Measurements from ENCODE around the gene WASF2.
"Not testable (repeated sequence)": the region's sequence is repeated elsewhere in the genome, so short reads cannot be mapped to it uniquely, and the experiment has no call there.

WASF2 gene

DNA sequence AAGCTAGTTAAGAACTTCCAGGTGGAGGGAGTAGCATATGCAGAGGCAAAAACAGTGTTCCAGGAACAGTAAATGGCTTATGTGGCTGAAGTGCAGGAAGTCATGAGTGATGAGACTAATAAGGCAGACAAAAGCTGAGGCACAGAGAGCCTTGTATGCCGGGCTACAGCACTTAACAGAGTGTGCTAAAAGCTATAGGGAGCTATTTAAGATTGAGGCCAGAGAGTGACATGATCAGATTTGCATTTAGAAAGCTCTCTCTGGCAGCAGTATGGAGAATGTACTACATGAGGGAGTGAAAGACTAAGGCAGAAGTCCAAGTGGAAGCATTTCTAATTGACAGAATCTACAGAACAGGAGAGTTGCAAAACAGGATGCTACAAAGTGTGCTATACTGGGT lies 38.6 kb downstream of the WASF2 start:
- no peak for DNase-seq (ENCODE audit: low read depth)

DNA sequence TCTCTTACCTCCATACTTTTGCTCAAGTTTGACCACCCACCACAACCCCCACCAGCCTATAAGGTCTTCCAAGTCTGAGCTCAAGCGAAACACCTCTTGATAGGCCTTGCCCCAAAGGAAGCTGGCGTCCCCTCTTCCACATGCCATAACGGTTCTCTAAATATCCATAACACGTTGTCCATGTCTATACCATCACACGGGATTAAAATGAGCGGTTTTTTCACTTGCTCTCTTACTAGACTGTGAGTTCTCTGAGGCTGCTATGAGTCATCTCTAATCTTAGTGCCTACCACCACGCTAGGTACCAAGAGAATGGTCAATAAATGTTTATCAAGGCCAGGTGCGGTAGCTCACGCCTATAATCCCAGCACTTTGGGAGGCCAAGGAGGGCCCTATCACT lies 41.0 kb downstream of the WASF2 start:
- no peak for DNase-seq (ENCODE audit: low read depth)

DNA sequence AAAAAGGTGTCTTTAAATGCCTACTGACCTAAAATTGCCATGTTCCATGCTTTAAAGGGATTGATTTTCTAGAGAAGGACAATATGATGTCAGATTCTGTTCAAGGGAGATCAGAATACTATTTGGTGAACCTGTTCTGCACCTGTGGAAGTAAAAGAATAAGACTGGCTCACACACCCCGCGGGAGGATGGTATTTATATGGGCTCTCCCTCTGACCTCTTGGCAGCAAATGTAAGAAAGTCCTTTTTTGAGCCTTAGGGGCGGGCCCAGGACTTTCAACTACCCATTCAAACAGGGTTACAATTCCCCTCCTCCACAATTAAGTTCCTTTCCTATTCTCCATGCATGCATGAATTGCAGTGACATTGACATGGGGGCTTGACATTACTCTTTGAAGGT lies 42.1 kb downstream of the WASF2 start:
- DNase-seq (ENCODE audit: low read depth), result no peak

DNA sequence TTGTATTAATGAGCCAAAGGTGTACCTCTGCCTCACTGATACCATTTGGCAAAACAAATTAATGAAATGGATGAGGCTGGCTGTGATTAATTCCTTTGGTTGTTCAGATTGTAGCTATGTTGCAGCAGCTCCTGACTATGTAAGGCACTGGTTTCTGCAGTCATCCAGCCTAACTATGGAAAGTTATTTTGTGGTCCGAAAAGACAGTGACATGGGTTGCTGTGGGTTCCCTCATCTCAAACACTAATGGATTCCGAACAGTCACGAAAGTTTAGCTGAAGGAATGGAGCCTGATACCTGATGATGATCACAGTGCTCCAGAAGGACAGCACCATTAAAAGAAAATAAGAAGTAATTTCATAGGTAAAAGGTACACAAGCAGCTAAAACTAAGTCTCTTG lies 42.6 kb downstream of the WASF2 start:
- DNase-seq (ENCODE audit: low read depth), result no peak

- DNase-seq (ENCODE audit: low read depth), result no peak
Measured at GRCh38 chr1:27446496-27447020, 43.4 kb downstream of the WASF2 start.

GRCh38 chr1:27445177-27445936 lies 44.6 kb downstream of the WASF2 start:
- DNase-seq (ENCODE audit: low read depth), result no peak

GRCh38 chr1:27444632-27445031 lies 45.3 kb downstream of the WASF2 start:
- DNase-seq (ENCODE audit: low read depth), result no peak

GRCh38 chr1:27439150-27439549 lies 50.8 kb downstream of the WASF2 start:
- DNase-seq (ENCODE audit: low read depth), result no peak

GRCh38 chr1:27438621-27439061 lies 51.3 kb downstream of the WASF2 start:
- no peak for DNase-seq (ENCODE audit: low read depth)

DNA sequence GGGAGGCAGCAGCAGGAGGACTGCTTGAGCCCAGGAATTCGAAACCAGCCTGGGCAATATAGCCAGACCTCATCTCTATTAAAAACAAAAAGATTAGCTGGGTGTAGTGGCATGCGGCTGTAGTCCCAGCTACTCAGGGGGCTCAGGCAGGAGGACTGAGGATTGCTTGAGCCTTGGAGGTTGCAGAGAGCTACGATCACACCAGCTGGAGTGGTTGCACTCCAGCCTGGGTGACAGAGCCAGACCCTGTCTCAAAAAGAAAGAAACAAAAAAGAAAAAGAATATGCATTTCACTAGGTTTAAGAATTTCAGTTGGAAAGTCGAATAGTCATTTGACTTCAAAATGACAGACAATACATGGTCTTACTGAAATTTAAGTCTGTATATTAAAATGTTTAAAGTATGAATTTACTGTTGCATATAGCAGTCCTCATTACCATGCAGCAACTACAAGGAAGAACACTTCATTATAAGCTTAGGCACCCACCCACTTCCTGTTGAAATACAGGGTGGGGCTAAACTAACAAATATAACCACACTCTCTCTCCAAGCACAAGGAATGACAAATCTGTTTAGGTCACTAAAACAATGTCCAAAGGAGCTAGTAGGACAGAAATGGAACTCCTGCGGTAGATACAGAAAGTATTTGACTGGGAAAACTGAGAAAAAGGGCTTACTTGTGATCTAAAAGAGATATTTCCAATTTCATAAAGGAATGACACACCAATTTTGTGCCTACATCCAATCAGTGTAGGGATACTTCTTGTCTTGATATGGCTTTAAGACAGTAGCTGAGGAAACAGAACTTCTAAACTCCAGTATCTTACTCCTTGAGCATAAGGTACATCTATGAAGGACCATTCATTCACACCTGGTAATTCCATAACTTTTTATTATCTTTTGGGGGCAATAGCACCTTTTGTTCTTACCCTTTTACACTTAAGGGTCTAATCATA lies 53.5 kb downstream of the WASF2 start:
- DNase-seq (ENCODE audit: low read depth), result no peak

DNA sequence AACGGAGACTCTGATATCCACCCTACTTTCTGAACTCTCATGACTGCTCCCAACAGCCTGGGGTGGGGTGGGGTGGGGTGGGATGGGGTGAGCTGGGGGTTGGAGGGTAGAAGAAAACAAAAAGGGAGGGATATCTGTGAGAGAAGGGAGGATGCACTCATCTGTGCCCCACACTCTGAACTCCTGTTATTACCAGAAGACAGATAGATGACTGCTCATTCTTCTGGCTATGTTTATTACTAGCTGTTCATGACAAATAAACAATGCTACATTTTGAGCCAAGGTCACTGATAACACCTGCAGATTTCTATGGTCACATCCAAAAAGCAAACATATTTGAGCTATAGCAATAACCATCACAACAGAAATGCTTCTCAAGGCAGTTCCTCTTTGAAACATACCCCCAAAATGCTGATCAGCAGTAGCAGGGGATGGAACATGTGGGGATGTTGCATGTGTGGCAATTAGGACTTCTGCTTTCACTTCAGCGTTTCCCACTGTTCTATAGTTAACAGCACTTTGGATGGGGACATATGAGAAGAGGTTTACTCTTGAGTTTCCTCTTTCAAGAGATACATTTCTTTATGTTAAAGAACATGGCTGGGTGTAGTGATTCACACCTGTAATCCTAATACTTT lies 54.3 kb downstream of the WASF2 start:
- DNase-seq (ENCODE audit: low read depth), result no peak

GRCh38 chr1:27433706-27434105 lies 56.3 kb downstream of the WASF2 start:
- no peak for DNase-seq (ENCODE audit: low read depth)

DNA sequence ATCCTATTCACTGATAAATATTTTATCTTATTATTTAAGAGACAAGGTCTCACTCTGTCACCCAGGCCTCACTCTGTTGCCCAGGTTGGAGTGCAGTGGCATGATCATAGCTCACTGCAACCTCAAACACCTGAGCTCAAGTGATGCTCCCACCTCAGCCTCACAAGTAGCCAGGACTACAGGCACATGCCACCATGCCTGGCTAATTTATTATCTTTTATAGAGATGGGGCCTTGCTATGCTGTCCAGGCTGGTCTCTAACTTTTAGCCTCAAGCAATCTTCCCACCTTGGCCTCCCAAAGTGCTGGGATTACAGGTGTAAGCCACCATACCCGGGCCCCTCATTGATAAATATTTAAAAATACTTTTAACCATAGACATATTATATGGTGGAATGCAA lies 57.2 kb downstream of the WASF2 start:
- not testable (repeated sequence) for DNase-seq (ENCODE audit: low read depth)

- DNase-seq (ENCODE audit: low read depth), result no peak
Measured at GRCh38 chr1:27431601-27431940, 58.4 kb downstream of the WASF2 start.

DNA sequence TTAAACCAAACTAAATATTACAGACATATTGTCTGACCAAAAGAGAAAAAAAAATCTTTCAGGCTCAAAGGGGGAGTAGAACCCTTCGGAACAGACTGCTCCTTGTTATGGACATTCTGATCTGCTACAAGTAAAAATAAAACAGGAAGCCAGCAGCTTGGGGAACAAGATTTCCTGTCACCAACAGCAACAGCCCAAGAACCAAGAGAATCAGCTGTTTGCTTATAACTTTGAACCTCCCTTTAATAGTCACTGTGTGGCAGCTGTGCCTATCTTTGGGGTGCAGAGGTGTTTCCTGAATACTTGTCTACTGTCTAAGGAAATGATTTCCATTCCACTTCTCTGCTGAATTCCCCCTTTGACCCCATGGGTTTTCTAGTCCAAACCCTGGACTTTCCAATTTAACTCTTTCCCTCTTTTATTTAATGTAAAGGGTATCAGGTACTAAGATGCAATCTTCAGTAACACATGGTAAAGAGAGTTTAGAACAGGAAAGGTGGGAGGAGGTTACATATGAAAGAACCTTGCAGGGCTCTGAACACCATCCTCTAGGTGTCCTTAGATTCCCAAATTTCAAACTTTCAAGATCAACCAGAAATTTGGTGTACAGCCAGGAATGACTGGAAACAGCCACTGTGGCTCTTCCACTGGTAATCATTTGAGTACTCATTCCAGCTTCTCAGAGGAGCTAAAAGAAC lies 58.9 kb downstream of the WASF2 start:
- no peak for DNase-seq (ENCODE audit: low read depth)

- DNase-seq (ENCODE audit: low read depth), result no peak
Measured at GRCh38 chr1:27429029-27429425, 60.9 kb downstream of the WASF2 start.

DNA sequence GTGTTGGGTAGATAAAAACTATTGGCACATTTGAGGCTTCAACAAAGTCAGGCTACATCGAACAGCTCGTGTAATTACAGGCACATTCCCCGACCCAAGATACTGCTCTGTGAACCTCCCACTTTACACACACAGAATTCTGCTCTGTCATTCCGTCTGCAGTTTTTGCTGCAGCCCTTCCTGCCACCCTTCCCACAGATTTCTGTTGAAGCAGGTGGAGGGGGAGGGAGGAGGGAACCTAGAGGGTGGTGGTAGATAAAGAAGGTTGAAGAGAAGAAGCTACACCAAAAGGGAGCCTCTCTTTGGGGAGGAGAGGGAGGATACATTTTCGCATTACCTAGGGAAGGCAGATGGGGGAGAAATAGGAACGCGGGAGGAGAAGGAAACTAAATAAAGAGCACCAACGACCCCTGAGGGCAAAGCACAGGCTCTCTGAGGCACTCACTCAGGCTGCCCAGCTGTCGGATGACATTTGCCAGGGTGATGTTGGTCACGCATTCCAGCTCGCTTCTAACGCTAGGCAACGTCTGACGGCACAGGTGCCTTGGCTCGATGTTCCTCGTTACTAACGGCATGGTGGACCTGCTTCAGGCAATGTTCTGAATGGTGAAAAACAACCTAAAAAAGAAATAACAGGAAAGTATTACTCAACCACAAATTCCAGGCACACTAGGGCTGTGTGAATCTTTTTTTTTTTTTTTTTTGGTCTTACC lies 61.5 kb downstream of the WASF2 start:
- no peak for DNase-seq (ENCODE audit: low read depth)

DNA sequence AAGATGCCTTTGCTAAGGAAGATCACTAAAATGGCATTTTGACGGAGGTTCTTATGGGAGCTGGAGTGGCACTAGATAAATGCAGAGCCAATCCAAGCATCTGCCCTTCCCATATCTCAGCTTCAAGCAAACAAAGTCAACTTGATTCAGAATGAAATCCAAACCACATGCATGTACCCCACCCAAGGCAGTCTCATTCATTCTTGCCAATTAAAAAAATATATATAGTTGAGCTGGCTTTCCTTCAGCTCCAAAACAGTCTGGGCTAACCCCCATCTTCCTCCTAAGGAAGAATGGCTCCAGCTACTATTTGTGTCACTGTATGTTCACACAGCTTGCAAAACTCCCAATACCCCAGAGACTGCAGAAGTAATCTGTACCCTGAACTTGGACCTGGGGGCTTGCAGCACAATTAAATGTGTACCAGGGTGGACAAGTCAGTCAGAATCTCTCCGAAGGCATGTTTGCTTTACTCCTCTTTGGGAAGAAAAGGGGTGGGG lies 62.1 kb downstream of the WASF2 start:
- no peak for DNase-seq (ENCODE audit: low read depth)

- no peak for DNase-seq (ENCODE audit: low read depth)
Measured at GRCh38 chr1:27427329-27427728, 62.6 kb downstream of the WASF2 start.

DNA sequence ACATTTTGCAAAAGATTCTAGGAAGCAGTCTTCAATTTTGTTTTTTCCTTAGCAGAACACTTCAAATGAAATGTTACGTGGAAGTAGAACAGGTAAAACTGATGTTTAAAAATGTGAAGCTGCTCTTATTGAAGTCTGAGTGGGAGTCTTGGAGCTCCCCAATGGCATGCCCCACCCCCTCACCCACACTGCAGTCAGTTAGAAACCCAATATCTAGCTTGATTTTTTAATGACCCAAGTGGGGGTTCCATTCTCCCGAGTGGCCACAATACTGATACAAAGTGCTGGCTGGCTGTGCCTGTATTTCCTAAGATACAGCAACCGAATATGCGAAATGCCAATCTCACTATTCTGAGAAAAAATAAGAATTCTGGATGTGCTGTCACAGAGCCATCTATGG lies 66.3 kb downstream of the WASF2 start:
- no peak for DNase-seq (ENCODE audit: low read depth)
